Mesenteric fat pad (tissue), 1 donor: ENCODE measurements around the gene PLEK. TPM values are rescaled to one million over a fixed set of nuclear protein-coding genes. Genes with fewer than 3 reads are reported as not detected.
"Not testable (repeated sequence)": the region's sequence is repeated elsewhere in the genome, so short reads cannot be mapped to it uniquely, and the experiment has no call there.

Experiments used
- DNase-seq: peaks from one replicate; pipeline ENCODE4 v3.0.0-alpha.2; 2020; ENCODE audit warnings: low spot score
- long read RNA-seq: library from polyadenylated mRNA; unstranded; transcript quantifications from one replicate; pipeline ENCODE4 v2.0.0, GENCODE V29; 2020
- total RNA-seq: library from RNA; stranded (reverse); fragmentation: NEBNext Ultra II Directional; extraction: Animal tissue kit (Norgen Biotek cat#: 25700); gene quantifications from one replicate; pipeline ENCODE4 v1.2.1, GENCODE V29; 2021
- donor health status: DM: yes; HTN: yes; CAD: no.

The PLEK gene, protein sequence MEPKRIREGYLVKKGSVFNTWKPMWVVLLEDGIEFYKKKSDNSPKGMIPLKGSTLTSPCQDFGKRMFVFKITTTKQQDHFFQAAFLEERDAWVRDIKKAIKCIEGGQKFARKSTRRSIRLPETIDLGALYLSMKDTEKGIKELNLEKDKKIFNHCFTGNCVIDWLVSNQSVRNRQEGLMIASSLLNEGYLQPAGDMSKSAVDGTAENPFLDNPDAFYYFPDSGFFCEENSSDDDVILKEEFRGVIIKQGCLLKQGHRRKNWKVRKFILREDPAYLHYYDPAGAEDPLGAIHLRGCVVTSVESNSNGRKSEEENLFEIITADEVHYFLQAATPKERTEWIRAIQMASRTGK
- 30.0 TPM for total RNA-seq
- long read RNA-seq, transcript PLEK-201 (9 exons, 2,869 nt): major isoform, 109 of 118 reads
- long read RNA-seq, partial matches to known transcripts: 4 of 118 reads
- long read RNA-seq, other reads (novel, unspliced or antisense): 3 of 118 reads

- DNase-seq: no peak
These were observed at the start of gene PLEK for GRCh38 chr2:68365087-68365486. PLEK (plus strand) TSS chr2:68365282; CDS start chr2:68365352, 70 bp downstream.

GRCh38 chr2:68316111-68316510 lies 49.0 kb upstream of the PLEK start:
- DNase-seq: no peak

DNA sequence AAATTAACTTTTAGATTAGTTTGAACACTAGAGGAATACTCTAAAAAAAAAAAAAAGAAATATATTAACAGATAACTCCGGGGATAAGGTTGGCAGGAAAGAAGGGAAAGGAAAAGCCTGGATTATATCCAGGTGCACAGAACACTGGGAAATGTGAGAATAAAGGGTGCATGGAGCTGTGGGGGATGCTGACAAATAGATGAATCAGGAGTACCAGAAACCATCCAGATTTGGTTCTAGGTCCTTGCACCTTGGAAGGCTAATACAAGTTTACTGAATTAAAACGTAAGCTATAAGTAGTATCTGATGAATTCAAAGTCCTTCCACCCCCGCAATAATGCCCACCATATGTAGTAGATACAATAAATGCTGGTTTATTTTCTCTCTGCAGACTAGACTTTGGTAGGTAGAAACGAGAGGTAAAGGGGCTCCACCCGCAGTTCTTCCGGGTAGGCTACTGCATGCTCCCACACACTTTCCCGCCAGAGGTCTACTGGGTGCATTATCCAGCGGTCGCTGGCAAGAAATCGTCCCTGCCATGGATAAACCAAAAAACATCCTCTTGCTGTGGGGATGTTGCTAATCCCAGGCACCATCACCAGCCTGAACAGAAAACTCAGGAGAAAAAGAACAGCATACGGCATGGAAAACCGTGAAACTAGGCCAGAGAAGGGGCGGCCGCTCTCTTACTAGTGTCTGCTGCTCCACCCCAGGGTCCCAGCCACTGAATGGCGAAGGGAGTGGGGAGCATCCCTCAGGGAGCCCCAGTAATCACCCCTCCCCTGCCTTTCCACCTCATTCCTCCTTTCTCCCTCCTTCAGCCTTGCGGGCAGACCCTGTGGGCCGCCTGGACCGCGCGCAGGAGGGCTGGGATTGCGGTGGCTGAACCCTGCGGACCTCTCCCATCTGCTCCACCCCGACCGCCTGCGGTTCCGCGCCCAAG lies 46.8 kb upstream of the PLEK start:
- no peak for DNase-seq

GRCh38 chr2:68318914-68319397 lies 46.1 kb upstream of the PLEK start:
- no peak for DNase-seq

- peak; percentile 91 for DNase-seq
These were observed 45.5 kb upstream of the PLEK start, which contains the start of gene CNRIP1 for GRCh38 chr2:68319398-68320117. CNRIP1 (minus strand) TSS chr2:68319949; CDS start chr2:68319400, 549 bp downstream.

- no peak for DNase-seq
These were observed 44.9 kb upstream of the PLEK start for GRCh38 chr2:68320118-68320641.

DNA sequence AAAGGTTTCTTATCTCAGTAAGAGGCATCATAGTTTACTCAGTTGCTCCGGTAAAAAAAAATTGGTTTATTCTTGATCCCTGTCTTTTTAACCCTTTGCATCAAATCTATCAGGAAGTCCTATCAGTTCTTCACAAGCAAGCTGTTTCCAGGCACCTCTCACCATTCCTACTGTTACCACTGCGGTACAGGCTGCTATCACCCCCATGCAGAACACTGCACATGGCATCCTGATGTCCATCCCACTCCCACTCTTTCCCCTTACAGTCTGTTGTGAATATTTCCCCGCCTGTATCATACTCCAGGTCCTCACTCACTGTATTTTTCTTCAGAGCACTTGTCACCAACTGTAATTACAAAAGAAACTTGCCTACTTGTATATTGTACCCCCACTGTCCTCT lies 40.0 kb upstream of the PLEK start:
- DNase-seq: no peak

DNA sequence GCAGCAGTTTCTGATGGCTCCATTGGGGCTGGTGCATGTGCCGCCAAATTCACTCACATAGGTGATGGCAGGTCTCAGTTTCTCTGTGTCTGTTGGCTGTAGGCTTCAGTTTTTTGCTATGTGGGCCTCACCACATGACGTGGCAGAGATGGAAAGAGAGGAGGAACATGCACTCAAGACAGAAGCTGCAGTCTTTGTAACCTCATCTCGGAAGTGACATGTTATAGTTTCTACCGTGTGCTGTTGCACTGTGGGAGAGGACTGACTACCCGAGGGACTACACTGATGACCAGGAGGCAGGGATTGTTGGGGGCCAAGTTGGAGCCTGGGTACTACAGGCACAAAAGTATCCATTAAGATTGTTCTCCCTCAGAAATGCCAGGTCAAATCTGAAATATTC lies 36.2 kb upstream of the PLEK start:
- no peak for DNase-seq

- DNase-seq: no peak
These were observed 34.4 kb upstream of the PLEK start for GRCh38 chr2:68330691-68331090.

DNA sequence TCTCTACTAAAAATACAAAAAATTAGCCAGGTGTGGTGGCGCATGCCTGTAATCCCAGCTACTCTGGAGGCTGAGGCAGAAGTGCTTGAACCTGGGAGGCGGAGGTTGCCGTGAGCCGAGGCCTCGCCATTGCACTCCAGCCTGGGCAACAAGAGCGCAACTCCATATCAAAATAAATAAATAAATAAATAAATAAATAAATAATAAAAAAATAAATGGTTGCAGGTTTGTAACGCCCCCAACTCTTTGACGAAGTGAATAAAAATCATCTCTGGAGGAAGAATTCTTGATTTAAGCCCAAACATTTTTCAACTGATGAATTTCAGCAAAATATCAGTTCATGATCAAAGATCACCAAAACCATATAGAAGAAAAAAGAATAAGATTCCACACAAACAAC lies 32.1 kb upstream of the PLEK start:
- no peak for DNase-seq

- DNase-seq: no peak
These were observed 31.2 kb upstream of the PLEK start for GRCh38 chr2:68333931-68334330.

GRCh38 chr2:68336192-68336591 lies 28.9 kb upstream of the PLEK start:
- no peak for DNase-seq

DNA sequence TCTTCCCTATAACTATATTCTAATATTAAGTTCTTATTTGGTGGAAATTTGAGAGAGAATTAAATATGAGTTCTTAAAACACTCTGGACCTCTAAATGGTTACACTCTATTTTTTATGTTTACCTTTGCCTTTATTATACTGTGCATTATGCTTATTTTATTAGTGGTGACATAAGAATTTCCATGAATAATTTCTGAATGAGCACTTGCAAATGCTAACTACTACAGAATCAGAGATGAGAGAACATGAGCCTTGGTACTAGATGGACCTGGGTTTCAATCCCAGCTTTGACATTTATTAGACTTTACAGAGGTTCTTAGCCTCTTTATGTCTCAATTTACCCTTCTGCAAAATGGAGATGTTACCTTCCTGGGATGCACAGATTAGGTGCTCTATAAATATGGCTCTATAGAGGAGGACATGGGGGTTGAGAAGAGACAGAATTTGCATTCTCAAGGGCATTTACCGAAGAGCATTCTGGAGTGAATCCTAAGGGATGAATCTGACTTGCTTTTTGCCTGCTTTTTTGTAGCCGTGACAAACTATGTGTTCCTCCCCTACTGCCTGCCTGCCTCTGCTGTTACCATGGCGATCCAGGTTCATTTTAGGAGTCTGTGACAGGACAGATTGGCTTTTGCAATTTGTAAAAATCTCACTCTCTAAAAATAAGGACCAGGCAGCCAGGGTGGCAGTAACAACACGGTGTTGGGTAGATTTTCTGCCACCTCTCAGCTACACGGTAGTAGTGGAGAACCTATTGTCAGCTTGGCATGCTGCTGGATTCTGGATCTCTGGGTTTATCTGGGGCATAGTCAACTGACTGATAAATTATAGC lies 24.6 kb upstream of the PLEK start:
- no peak for DNase-seq

DNA sequence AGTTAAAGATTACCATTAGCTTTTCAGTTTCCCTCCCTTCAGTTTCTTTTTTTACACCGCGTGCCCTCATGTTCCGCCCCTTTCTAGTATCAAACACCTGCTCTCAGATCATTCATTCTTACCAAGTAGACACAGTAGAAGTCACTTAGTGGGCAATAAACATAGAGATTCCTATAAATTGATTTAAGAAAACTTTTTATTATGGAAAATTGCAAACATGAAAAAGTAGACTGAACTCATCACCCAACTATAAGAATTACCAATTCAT lies 24.1 kb upstream of the PLEK start:
- no peak for DNase-seq

GRCh38 chr2:68341583-68341982 lies 23.5 kb upstream of the PLEK start:
- no peak for DNase-seq

DNA sequence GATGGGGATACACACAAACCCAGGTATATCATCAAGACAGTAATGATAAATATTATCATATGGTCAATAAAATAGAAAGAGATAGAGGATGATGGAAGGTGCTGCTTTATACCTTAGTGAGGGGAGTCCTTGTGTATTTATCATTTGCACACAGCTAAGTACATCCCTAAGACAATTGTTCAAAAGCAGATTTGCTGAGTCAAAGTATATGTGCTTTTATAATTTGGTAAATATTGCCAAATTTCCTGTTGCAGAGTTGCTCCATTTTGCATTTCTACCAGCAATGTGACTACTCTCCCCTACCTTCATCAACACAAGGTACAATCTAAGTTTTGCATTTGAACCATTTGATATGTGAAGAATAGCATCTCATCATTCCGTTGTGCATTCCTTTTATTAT lies 22.6 kb upstream of the PLEK start:
- DNase-seq: no peak

GRCh38 chr2:68344031-68344430 lies 21.1 kb upstream of the PLEK start:
- DNase-seq: no peak

DNA sequence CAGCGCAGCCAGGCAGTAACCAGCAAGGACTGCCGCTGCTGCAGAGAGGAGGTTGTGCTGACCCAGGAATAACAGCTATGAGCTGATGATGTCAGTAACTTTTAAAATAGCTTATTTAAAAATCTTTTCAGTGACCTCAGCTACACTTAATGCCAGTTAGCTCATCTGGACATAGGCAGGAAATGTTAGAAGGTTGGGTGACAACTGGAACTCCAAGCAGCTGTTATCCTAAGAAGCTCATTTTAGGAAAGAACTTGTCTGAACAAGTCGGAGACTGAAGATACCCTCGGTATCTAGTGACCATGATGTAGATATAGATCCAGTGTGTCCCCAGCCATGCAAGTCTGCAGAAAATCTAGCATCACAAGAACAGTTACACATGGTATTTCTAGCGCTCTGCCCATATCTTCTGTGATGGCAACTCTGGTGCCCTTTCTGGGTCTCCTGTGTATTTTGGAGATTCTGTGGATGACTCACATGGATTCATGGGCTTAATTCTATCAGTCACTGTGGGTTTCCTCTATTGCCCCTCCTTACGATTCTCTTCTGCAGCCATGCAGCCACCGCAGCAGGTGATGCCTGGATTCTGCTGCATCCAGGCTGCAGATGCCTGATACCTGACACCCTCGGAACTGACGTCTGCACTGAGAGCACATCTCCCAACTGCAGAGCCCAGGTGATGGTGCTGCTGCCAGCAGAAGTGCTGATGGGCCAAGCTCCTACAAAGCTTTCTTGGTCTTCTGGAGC lies 19.8 kb upstream of the PLEK start:
- no peak for DNase-seq

- not testable (repeated sequence) for DNase-seq
These were observed 16.0 kb upstream of the PLEK start for GRCh38 chr2:68349091-68349490.

DNA sequence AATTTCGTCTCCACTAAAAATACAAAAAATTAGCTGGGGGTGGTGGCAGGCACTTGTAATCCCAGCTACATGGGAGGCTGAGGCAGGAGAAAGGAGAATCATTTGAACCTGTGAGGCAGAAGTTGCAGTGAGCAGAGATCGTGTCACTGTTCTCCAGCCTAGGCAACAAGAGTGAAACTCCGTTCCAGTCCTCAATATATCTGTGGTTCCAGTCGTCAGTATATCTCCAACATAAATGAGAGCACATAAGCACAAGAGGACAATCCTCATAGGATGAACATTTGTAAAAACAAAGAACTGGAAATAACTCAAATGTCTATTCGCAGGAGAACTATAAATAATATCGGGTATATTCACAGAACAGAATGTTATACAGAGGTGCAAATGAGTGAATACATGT lies 13.1 kb upstream of the PLEK start:
- DNase-seq: no peak
